HG03159 (cell line): ENCODE measurements around the gene KRT7.
"Not testable (repeated sequence)": the region's sequence is repeated elsewhere in the genome, so short reads cannot be mapped to it uniquely, and the experiment has no call there.

ENCODE experiments used
- ATAC-seq: cut with Tn5 transposase; IDR thresholded peaks from one replicate; pipeline ENCODE4 v1.9.1; 2021; ENCODE audit warnings: mild to moderate bottlenecking, moderate library complexity; ENCODE audit not compliant: unreplicated experiment

KRT7 gene

GRCh38 chr12:52243856-52244614, 11.0 kb downstream of the KRT7 start:
- peak; percentile 92 for ATAC-seq

DNA sequence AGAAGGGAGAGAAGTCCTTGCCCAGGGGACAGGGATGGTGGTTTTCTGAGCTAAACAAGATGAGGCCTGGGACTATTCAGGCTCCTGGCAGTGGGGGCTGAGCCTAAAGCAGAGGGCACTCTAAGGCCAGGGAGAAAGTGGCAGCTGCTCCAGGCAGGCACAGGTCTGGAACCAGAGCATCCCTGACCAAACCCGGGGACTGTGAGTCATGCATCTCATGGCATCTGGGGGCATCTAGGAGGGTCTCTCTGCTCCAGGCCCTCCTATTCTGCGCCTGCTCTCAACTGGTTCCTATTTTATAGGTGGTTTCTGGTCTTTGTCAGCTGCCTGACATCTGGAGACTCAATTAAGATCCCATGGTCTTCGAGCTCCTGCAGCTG, 11.6 kb downstream of the KRT7 start:
- no peak for ATAC-seq

GRCh38 chr12:52245259-52245961, 12.4 kb downstream of the KRT7 start:
- no peak for ATAC-seq

DNA sequence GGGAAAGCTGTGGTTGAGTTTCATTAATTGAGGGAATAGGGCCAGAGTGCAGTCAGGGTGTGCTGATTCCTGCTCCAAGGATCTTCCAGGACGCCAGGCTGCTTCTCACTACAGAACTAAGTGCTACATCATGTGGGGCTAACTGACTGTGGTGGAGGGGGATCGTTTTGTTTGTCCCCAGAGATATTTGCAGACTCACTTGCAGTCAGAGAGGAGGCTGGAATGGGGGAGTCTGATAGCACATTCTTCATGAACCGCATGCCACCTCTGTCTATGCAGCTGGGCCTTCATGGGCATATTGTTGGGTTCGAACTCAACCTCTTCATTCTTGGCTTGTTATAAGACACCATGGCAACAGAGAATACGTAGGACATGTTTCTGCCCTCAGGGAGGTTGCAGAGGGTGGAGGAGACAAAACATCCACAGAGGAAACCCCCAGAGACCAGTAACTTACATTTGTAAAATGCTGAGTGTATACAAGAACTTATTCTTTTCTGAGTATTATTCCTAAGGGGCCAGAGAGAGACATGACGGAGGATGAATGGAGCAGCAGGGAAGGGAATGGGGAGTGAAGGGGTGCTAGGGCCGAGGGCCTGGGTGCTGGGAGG, 13.0 kb downstream of the KRT7 start:
- ATAC-seq = no peak

DNA sequence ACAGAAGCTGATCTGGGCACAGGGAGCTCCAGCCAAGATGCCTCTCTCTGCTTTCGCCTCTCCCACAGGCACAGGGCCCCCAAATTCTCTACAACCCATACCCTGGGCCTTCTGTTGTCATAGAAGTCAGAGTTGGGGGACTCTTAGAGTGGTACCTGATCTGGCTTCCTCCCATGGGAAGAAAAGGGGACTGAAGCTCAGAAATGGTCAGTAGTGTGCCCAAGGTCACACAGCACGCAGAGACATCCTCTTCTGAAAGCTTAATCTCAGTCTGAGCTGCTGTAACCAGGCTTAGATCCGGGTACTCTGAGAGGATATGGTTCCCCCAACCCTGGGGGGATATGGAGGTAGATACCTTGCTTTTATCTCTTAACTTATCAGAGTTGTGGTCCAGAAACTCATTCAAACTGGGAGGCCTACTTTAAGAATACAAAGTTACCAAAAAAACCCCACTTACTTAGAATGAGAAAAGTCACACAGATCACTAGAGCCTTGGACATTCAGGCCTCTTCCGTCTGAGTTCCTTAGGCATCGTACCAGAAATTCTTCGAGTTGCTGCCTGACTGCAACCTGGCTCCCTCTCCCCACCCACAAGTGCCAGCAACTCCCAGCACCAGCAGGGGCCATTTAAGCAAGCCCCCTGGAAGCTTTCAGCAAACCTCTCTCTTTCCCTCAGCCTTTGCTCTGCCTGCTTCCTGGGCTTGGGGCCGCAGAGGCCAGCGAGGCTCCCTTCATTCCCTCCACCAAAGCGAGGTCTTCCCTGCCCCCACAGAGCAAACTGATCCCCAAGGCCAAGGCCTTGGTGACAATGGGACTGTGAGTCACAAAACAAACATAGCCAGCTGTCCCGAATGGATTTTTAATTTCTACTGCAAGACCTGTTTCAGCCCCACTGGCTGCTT, 13.9 kb downstream of the KRT7 start:
- ATAC-seq = no peak

- no peak for ATAC-seq
Measured at GRCh38 chr12:52247622-52248540, 14.8 kb downstream of the KRT7 start.

DNA sequence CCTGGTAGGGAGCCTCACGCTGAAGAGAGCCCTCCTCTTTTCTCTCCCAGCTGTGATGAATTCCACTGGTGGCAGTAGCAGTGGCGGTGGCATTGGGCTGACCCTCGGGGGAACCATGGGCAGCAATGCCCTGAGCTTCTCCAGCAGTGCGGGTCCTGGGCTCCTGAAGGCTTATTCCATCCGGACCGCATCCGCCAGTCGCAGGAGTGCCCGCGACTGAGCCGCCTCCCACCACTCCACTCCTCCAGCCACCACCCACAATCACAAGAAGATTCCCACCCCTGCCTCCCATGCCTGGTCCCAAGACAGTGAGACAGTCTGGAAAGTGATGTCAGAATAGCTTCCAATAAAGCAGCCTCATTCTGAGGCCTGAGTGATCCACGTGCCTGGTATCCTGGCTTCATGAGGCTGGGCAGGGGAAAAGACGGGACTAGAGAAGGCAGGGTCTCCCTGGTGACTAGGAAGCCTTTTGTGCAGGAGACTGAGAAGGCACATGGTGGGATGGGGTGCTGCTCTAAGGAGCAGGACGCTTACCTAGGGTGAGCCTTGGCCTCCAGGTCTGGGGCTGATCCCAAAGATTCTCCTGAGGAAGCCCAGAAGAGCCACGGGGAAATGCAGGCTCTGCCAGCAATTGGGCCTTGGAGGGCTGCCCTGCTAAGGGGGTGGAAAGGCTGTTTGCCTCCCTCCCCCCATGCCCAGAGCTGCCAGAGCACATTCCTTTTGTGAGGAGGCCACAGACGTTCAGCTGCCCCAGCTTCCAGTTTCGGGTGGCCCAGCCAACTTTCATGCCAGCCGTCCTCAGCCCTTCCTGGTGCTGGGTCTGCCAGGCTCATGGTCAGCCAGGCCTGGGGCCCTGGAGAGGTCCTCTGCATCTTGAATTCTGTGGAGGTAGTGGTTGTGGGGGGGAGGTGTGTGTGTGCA, 15.8 kb downstream of the KRT7 start:
- no peak for ATAC-seq

- no peak for ATAC-seq
Measured at GRCh38 chr12:52249511-52250047, 16.5 kb downstream of the KRT7 start.

DNA sequence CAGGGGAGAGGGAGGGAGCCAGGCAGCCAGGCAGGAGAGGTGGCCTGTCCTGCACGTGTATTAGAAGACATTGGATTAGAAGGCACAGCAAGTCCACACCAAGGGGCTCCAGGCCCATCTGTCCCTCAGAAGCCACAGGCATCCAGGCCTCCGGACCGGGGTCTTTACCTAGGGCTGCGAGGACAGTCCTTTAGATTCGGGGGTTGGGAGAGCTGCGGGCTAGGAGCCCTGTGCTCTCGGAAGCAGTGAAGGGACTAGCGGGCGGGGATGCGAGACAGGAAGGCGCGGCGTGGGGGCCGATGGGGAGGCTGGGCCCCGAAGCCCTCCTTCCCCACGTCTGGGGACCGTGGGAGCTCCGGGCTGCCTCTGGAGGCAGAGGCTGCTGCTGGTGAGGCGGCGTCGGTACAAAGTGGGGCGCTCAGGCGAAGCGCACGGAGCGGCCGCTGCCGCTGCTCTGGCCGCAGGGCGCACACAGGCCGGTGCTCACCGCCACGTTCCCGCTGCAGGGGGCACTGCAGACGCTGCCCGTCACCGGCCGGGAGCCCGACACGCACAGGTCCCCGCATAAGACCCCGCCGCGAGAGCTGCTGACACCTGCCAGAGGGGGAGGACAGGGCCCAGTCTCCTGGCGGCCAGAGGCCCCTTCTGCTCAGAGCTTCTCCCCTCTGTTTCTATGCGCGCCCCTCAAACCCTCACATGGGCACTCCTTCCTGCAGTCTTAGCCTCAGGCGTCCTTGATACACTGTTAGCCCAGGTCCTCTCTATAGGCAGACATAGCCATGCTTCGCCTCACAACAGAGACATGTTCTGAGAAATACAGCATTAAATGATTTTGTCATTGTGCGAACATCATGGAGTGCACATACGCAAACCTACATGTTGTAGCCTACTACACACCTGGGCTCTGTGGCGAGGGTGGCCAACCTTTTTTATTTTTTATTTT, 17.3 kb downstream of the KRT7 start:
- no peak for ATAC-seq

- ATAC-seq = no peak
Measured at GRCh38 chr12:52251367-52252051, 18.5 kb downstream of the KRT7 start.

DNA sequence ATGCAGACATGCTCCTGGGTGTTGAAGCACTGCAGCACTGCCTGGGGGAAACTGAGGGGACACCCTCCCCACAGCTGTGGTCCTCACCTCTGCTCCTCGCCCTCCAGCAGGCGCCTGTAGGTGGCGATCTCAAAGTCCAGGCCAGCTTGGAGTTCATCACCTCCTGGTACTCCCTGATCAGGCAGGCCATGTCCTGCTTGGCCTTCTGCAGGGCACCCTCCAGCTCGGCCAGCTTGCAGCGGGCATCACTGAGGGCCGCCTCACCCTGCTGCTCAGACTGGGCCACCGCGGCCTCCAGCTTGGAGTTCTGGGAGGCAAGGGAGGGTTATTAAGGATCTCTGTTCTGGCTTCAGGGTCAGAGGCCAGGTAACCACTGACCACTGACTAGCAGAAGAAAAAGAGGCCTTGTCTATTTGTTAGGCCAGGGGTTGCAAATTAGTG, 19.2 kb downstream of the KRT7 start:
- ATAC-seq = not testable (repeated sequence)

GRCh38 chr12:52252728-52253343, 19.8 kb downstream of the KRT7 start:
- no peak for ATAC-seq

- ATAC-seq = no peak
Measured at GRCh38 chr12:52253391-52254179, 20.5 kb downstream of the KRT7 start.

GRCh38 chr12:52254180-52254964, 21.3 kb downstream of the KRT7 start:
- no peak for ATAC-seq
